AG09319 (cell line): ENCODE results near the gene RNPEPL1.

Source experiments
- DNase-seq: peaks from one replicate; pipeline ENCODE4 v3.0.0-alpha.2; 2010; ENCODE audit warnings: low read depth; ENCODE audit errors: extremely low read depth
- TF ChIP-seq, protein P1 (sequence below): IDR thresholded peaks from 2 replicates; pipeline ENCODE4 v1.5.1; 2011; ENCODE audit warnings: low read depth, mild to moderate bottlenecking, inconsistent platforms, low read length, moderate library complexity

RNPEPL1 gene

DNA sequence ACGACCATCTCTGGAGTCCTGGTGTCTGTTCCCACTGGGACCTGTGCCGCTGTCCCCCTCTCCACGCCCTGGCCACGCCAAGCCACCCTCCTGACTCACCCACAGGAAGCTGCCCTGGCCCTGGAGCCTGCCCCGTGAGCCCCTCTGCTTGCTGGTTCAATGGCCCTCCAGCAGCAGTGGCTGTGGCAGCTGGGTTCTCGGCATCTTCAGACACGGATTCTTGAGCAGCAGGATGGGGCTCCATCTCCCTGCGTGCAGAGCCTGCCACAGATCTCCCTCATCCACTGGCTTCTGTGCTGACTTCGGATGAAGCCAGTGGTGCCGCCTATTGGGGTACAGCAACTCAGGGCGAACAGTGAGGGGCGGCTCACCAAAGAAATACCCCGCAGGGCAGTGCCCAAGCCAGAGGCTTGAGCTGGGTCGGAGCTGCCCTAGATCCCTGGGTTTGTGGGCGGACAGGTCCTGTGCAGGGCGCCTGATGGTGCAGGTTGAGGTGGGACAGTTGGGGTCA is 32.2 kb downstream of the RNPEPL1 start:
- TF ChIP-seq, protein P1, sequence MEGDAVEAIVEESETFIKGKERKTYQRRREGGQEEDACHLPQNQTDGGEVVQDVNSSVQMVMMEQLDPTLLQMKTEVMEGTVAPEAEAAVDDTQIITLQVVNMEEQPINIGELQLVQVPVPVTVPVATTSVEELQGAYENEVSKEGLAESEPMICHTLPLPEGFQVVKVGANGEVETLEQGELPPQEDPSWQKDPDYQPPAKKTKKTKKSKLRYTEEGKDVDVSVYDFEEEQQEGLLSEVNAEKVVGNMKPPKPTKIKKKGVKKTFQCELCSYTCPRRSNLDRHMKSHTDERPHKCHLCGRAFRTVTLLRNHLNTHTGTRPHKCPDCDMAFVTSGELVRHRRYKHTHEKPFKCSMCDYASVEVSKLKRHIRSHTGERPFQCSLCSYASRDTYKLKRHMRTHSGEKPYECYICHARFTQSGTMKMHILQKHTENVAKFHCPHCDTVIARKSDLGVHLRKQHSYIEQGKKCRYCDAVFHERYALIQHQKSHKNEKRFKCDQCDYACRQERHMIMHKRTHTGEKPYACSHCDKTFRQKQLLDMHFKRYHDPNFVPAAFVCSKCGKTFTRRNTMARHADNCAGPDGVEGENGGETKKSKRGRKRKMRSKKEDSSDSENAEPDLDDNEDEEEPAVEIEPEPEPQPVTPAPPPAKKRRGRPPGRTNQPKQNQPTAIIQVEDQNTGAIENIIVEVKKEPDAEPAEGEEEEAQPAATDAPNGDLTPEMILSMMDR: no peak
- DNase-seq: no peak

DNA sequence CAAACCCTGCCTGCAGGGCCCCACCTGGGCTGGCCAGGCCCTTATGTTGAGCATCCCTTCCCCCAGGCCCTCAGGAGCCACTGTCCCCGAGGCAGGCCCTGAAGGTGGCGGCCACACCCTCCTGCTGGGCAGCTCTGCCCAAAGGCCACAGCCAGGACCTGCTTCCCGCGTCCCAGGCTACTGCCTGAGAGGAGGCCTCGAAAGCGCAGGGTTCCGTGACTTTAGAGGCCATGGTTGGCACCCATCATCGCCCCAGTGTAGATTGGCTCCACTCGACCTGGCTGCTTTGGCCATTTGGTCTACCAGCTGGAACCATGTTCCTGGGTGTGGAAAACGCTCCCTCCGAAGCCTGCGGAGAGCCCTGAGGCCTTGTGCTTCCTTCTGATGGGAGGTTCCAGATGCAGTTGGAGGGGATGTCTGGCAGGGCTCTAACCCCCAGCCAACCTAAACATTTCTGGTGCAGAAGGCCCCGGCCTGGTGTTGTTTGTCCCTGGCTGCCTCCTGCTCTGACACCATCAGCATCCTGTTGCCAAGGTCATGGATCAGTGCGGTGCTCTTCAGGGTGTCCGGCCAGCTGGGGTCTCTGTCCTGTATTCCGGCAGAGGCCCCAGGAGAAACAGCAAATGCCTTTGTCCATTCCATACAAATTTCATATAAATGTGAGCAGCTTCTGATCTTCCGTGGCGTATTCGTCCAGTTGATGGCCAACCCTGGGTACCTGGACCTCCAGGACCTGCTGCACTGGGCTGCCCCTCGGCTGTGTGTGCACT is 33.0 kb downstream of the RNPEPL1 start:
- DNase-seq: no peak
- TF ChIP-seq, protein P1: no peak

- TF ChIP-seq, protein P1: no peak
- no peak for DNase-seq
Observed at GRCh38 chr2:240601831-240602160, 33.5 kb downstream of the RNPEPL1 start.

- TF ChIP-seq, protein P1: no peak
- no peak for DNase-seq
Observed at GRCh38 chr2:240602266-240603050, 34.2 kb downstream of the RNPEPL1 start.

GRCh38 chr2:240603081-240603835 is 35.0 kb downstream of the RNPEPL1 start:
- TF ChIP-seq, protein P1: no peak
- DNase-seq: no peak

- TF ChIP-seq, protein P1: no peak
Observed at GRCh38 chr2:240603846-240604245, 35.6 kb downstream of the RNPEPL1 start.

More at GRCh38 chr2:240603846-240604245, 35.6 kb downstream of the RNPEPL1 start:
- DNase-seq: no peak
